ENCODE data around the gene MACROH2A1. TPM values are rescaled to one million over a fixed set of nuclear protein-coding genes. Genes with fewer than 3 reads are reported as not detected.

Gene MACROH2A1
- total and polyA plus RNA-seq, 10 of the 15 experiments (the other 5 are each of a cell fraction or from before 2014, with no cell fraction given), result 45.7 to 230 (median 196) TPM

DNA sequence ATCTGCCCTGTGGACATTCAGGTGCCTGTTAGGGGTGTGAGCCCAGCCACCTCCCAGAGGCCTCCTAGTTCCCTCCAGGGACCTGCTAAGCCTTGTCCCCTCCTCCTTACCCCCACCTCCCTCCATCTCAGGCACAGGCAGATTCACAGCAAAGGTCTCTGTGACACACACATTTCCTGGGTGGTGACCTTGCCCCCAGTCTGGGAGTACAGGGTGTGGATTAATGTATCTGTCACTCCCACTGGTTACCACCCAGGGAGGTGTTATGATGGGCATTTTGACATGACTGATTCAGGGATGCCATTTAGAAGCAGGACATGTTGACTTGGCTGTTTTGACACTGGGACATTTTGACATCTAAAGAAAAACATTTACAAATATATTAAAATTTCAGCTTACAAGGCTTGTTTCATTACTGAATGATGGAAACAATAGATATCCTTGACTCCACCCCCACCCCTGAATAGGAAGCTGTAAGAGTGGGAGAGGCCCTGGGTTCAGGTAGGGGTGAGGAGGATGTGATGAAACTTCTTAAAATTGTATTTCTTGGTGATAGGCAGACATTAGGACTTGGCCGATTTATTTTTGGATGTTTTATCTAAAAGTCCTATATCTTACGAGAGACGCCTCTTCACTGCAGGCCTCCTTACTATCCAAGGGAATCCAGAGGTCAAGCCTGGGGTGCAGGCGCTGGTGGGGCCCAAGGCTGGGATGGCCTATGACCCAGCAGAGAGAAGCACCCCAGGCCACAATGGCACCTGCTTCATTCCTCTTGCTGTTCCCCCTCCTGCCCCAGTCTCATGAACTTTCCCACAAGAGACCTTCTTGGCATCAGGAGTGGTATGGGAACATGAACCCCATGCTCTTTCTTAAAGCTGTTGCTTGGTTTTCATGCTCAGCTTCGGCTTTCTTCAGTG, 101.9 kb downstream of the MACROH2A1 start:
- Histone ChIP-seq H3K4me1 (ENCODE audit: control insufficient read depth, insufficient read depth, low read length) (no peaks in the 10 kb centered on the region), H3K9me3 (replicated peaks; ENCODE audit: control insufficient read depth, insufficient read depth, low read length) (no peaks in the 10 kb centered on the region), H3K27me3 (replicated peaks in 1 of 2; ENCODE audit: control insufficient read depth in 2 of 2, insufficient read depth in 2 of 2, low read length in 1 of 2) (peaks cover 0 to 10% of the 10 kb centered on the region in 2 experiments; a peak in 3 of 4 replicates), H3K9ac (ENCODE audit: control insufficient read depth, insufficient read depth, low read length) (no peak overlapping the region), H2AFZ (ENCODE audit: control insufficient read depth, low read depth, low read length) (no peak overlapping the region), H3K79me2 (ENCODE audit: control insufficient read depth, insufficient read depth, low read length) (no peaks in the 10 kb centered on the region), H3K4me2 (ENCODE audit: control insufficient read depth, insufficient read depth) (no peak overlapping the region), H3K4me3 (no peak overlapping the region), H3K36me3 (ENCODE audit: control insufficient read depth in 2 of 2, insufficient read depth in 2 of 2, low read length in 1 of 2) (no peaks in the 10 kb centered on the region), H4K20me1 (ENCODE audit: control insufficient read depth, insufficient read depth) (no peaks in the 10 kb centered on the region), H3K27ac (ENCODE audit: control insufficient read depth, insufficient read depth) (no peak overlapping the region)
- SMC1A ChIA-PET (ENCODE audit: uncharacterized antibody, unreplicated experiment), result no interaction called here
- ATAC-seq (no peak), DNase-seq (ENCODE audit: low read depth, low spot score) (no peak), FAIRE-seq (no peak)
- RAD21 ChIA-PET (ENCODE audit: unreplicated experiment), result no interaction called here
- POLR2A ChIA-PET, result no interaction called here
- CTCF ChIA-PET, result no interaction called here
- in situ Hi-C loops (cut with MboI), result no loop called here
- no TSS peak for BruUV-seq (replicated peaks)
- TF ChIP-seq SUZ12 (IDR thresholded peaks at IDR 0.05; ENCODE audit: unreplicated experiment) (no peak), SMARCA5 (IDR thresholded peaks at IDR 0.05) (no peak), ZNF384 (IDR thresholded peaks at IDR 0.05; ENCODE audit: borderline replicate concordance, low read depth, low read length) (no peak), MEF2A (IDR thresholded peaks at IDR 0.05; ENCODE audit: insufficient read depth, low read depth, low read length) (no peak)
- TF ChIP-seq, protein P1, sequence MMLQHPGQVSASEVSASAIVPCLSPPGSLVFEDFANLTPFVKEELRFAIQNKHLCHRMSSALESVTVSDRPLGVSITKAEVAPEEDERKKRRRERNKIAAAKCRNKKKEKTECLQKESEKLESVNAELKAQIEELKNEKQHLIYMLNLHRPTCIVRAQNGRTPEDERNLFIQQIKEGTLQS (IDR thresholded peaks at IDR 0.05; ENCODE audit: borderline replicate concordance, extremely low read depth, low read depth, low read length), result no peak
- TF ChIP-seq, protein P2, sequence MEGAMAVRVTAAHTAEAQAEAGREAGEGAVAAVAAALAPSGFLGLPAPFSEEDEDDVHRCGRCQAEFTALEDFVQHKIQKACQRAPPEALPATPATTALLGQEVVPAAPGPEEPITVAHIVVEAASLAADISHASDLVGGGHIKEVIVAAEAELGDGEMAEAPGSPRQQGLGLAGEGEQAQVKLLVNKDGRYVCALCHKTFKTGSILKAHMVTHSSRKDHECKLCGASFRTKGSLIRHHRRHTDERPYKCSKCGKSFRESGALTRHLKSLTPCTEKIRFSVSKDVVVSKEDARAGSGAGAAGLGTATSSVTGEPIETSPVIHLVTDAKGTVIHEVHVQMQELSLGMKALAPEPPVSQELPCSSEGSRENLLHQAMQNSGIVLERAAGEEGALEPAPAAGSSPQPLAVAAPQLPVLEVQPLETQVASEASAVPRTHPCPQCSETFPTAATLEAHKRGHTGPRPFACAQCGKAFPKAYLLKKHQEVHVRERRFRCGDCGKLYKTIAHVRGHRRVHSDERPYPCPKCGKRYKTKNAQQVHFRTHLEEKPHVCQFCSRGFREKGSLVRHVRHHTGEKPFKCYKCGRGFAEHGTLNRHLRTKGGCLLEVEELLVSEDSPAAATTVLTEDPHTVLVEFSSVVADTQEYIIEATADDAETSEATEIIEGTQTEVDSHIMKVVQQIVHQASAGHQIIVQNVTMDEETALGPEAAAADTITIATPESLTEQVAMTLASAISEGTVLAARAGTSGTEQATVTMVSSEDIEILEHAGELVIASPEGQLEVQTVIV (IDR thresholded peaks at IDR 0.05; ENCODE audit: borderline replicate concordance, partially characterized antibody), result no peak
- TF ChIP-seq, protein P3, sequence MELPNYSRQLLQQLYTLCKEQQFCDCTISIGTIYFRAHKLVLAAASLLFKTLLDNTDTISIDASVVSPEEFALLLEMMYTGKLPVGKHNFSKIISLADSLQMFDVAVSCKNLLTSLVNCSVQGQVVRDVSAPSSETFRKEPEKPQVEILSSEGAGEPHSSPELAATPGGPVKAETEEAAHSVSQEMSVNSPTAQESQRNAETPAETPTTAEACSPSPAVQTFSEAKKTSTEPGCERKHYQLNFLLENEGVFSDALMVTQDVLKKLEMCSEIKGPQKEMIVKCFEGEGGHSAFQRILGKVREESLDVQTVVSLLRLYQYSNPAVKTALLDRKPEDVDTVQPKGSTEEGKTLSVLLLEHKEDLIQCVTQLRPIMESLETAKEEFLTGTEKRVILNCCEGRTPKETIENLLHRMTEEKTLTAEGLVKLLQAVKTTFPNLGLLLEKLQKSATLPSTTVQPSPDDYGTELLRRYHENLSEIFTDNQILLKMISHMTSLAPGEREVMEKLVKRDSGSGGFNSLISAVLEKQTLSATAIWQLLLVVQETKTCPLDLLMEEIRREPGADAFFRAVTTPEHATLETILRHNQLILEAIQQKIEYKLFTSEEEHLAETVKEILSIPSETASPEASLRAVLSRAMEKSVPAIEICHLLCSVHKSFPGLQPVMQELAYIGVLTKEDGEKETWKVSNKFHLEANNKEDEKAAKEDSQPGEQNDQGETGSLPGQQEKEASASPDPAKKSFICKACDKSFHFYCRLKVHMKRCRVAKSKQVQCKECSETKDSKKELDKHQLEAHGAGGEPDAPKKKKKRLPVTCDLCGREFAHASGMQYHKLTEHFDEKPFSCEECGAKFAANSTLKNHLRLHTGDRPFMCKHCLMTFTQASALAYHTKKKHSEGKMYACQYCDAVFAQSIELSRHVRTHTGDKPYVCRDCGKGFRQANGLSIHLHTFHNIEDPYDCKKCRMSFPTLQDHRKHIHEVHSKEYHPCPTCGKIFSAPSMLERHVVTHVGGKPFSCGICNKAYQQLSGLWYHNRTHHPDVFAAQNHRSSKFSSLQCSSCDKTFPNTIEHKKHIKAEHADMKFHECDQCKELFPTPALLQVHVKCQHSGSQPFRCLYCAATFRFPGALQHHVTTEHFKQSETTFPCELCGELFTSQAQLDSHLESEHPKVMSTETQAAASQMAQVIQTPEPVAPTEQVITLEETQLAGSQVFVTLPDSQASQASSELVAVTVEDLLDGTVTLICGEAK (IDR thresholded peaks at IDR 0.05; ENCODE audit: borderline replicate concordance), result no peak
- 68% methylated on average over 5 of the region's 5 CpGs for WGBS (ENCODE audit: insufficient coverage, insufficient replicate concordance, low lambda C conversion rate, missing lambda C conversion rate)
- intact Hi-C loops (cut with micrococcal nuclease; ENCODE audit: unreplicated experiment), result no loop called here
